Pulmonary artery endothelial cell (primary cell): ENCODE measurements around the gene NAGK. TPM values are rescaled to one million over a fixed set of nuclear protein-coding genes. Genes with fewer than 3 reads are reported as not detected.
"Not testable (repeated sequence)": the region's sequence is repeated elsewhere in the genome, so short reads cannot be mapped to it uniquely, and the experiment has no call there.

ENCODE experiments used
- DNase-seq: peaks from one replicate; pipeline ENCODE4 v3.0.0-alpha.2; 2011; ENCODE audit warnings: low read depth, low spot score
- total RNA-seq: library from RNA; depleted of rRNA; stranded (reverse); fragments of >200 nt; gene quantifications from 2 replicates; pipeline ENCODE4 v1.2.3, GENCODE V29; 2014

The NAGK gene
- total RNA-seq, 1 donor from 2014 or later: 46.0 TPM

- no peak for DNase-seq
Observed at GRCh38 chr2:71069376-71069775, 928 bp downstream of the NAGK start.

GRCh38 chr2:71070294-71071093 is 2.0 kb downstream of the NAGK start:
- no peak for DNase-seq

- DNase-seq: no peak
Observed at GRCh38 chr2:71071681-71072398, 3.4 kb downstream of the NAGK start.

GRCh38 chr2:71072492-71072891 is 4.0 kb downstream of the NAGK start:
- no peak for DNase-seq

GRCh38 chr2:71073475-71073874 is 5.0 kb downstream of the NAGK start:
- no peak for DNase-seq

- DNase-seq: no peak
Observed at GRCh38 chr2:71074893-71075395, 6.5 kb downstream of the NAGK start.

- no peak for DNase-seq
Observed at GRCh38 chr2:71078624-71079023, 10.2 kb downstream of the NAGK start.

- DNase-seq: no peak
Observed at GRCh38 chr2:71082402-71083252, 14.2 kb downstream of the NAGK start.

GRCh38 chr2:71083297-71083696 is 14.8 kb downstream of the NAGK start:
- DNase-seq: not testable (repeated sequence)

GRCh38 chr2:71083752-71084312 is 15.4 kb downstream of the NAGK start:
- DNase-seq: not testable (repeated sequence)

- DNase-seq: not testable (repeated sequence)
Observed at GRCh38 chr2:71085325-71086003, 17.0 kb downstream of the NAGK start.

- not testable (repeated sequence) for DNase-seq
Observed at GRCh38 chr2:71089475-71089874, 21.0 kb downstream of the NAGK start.

- not testable (repeated sequence) for DNase-seq
Observed at GRCh38 chr2:71091808-71092207, 23.4 kb downstream of the NAGK start.

GRCh38 chr2:71092491-71093260 is 24.2 kb downstream of the NAGK start:
- DNase-seq: not testable (repeated sequence)

GRCh38 chr2:71100195-71100964 is 31.9 kb downstream of the NAGK start:
- DNase-seq: peak; percentile 8

- peak; percentile 33 for DNase-seq
Observed at GRCh38 chr2:71101656-71102055, 33.2 kb downstream of the NAGK start.

GRCh38 chr2:71102981-71103681 is 34.7 kb downstream of the NAGK start:
- no peak for DNase-seq

- no peak for DNase-seq
Observed at GRCh38 chr2:71103809-71104208, 35.4 kb downstream of the NAGK start.
